Gastroesophageal sphincter (tissue), 4 donors: Measurements from ENCODE around the gene BDH1. TPM values are rescaled to one million over a fixed set of nuclear protein-coding genes. Genes with fewer than 3 reads are reported as not detected.

Experiments
- ATAC-seq: fragments of 150-250 bp; one replicate; pipeline ENCODE4 v1.9.1; 2016; ENCODE audit warnings: mild to moderate bottlenecking, moderate library complexity
- H3K27ac ChIP-seq, 4 donors: fragments of 200-600 bp; sonication (generic) in 3 of 4; 1 replicate in 3 of 4; 2 replicates in 1 of 4; pipeline ENCODE4 v1.5.1; 2016 to 2019
- H3K27me3 ChIP-seq: fragments of 200-600 bp; sonication (generic); one replicate; pipeline ENCODE4 v1.5.1; 2019
- H3K36me3 ChIP-seq, 2 donors: fragments of 200-600 bp; sonication (generic); one replicate each; pipeline ENCODE4 v1.5.1; 2019; ENCODE audit warnings: control low read depth in 1 of 2
- H3K4me1 ChIP-seq, 3 donors: fragments of 200-600 bp; sonication (generic); 1 replicate in 2 of 3; 2 replicates in 1 of 3; pipeline ENCODE4 v1.5.1; 2016 to 2019; ENCODE audit warnings: control low read depth in 2 of 3
- H3K4me3 ChIP-seq, 2 donors: fragments of 200-600 bp; sonication (generic); one replicate each; pipeline ENCODE4 v1.5.1; 2019; ENCODE audit warnings: mild to moderate bottlenecking in 1 of 2, moderate library complexity in 1 of 2
- H3K9me3 ChIP-seq, 3 donors: fragments of 200-600 bp; sonication (generic); one replicate each; pipeline ENCODE4 v1.5.1; 2017 to 2019; ENCODE audit warnings: control low read depth in 2 of 3
- EP300 ChIP-seq: sonication (generic); formaldehyde crosslinking; IDR thresholded peaks from one replicate; pipeline ENCODE4 v1.6.1; 2017; ENCODE audit warnings: antibody characterized with exemption, mild to moderate bottlenecking
- POLR2A ChIP-seq, 2 donors: fragments of 450-650 bp; IDR thresholded peaks; one replicate each; pipeline ENCODE4 v1.6.1; 2017; ENCODE audit warnings: antibody characterized with exemption in 2 of 2, mild to moderate bottlenecking in 2 of 2, moderate library complexity in 1 of 2
- POLR2AphosphoS5 ChIP-seq: sonication (generic); formaldehyde crosslinking; IDR thresholded peaks from one replicate; pipeline ENCODE4 v1.6.1; 2017; ENCODE audit warnings: antibody characterized with exemption
- WGBS, 2 donors: methylation state at CpG; one replicate each; pipeline ENCODE4 v1.1.5; 2018; ENCODE audit warnings: low coverage in 1 of 2; 5-methylcytosine and 5-hydroxymethylcytosine counted together
- total RNA-seq, 4 donors: library from RNA; depleted of rRNA; stranded (reverse); fragments of >200 nt; gene quantifications; one replicate each; pipeline ENCODE4 v1.1.0, GENCODE V29; 2016
- TF ChIP-seq, protein P1 (sequence below), 4 experiments: fragments of 200-600 bp in 2 of 4; fragments of 450-650 bp in 2 of 4; sonication (generic) in 1 of 4; IDR thresholded peaks; one replicate each; pipeline ENCODE4 v1.5.1; 2017 to 2019; ENCODE audit warnings: antibody characterized with exemption in 4 of 4, mild to moderate bottlenecking in 2 of 4, moderate library complexity in 2 of 4

Gene BDH1
- total RNA-seq, 4 donors from 2014 or later: 8.6 to 16.2 (median 12.3) TPM

DNA sequence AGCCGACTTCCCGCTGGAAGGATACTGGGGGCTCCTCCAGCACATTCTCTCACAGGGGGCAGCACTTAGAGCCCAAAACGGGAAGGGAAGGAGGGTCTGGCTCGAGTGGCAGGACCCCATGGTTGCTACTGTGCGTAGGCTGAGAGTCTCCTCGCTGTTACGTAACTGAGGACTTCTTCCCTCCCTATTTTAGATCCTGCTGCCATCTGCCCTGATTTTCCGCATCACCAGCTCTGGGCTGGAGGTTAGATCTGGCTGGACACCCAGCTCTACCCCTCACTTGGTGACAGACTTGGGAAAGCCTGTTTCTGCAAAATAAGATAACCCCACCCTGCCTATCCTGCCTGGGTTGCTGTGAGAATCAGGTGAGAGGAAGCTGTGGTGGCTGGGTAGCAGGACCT lies 47.7 kb downstream of the BDH1 start:
- H3K4me1 ChIP-seq: peaks cover 0 to 14% (median 2%) of the 10 kb centered on the region in 3 donors
- H3K4me3 ChIP-seq: no peak overlapping the region
- peaks cover 0 to 17% of the 10 kb centered on the region in 2 donors for H3K36me3 ChIP-seq
- no peaks in the 10 kb centered on the region for H3K9me3 ChIP-seq
- no peak for ATAC-seq
- no peaks in the 10 kb centered on the region for H3K27me3 ChIP-seq
- 90 to 100% methylated on average over 2 to 5 of the region's 8 CpGs for WGBS, 2 donors
- TF ChIP-seq POLR2AphosphoS5: no peak
- TF ChIP-seq, protein P1, sequence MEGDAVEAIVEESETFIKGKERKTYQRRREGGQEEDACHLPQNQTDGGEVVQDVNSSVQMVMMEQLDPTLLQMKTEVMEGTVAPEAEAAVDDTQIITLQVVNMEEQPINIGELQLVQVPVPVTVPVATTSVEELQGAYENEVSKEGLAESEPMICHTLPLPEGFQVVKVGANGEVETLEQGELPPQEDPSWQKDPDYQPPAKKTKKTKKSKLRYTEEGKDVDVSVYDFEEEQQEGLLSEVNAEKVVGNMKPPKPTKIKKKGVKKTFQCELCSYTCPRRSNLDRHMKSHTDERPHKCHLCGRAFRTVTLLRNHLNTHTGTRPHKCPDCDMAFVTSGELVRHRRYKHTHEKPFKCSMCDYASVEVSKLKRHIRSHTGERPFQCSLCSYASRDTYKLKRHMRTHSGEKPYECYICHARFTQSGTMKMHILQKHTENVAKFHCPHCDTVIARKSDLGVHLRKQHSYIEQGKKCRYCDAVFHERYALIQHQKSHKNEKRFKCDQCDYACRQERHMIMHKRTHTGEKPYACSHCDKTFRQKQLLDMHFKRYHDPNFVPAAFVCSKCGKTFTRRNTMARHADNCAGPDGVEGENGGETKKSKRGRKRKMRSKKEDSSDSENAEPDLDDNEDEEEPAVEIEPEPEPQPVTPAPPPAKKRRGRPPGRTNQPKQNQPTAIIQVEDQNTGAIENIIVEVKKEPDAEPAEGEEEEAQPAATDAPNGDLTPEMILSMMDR (IDR thresholded peaks at IDR 0.05): no peak
- no peak for TF ChIP-seq EP300
- no peak for TF ChIP-seq POLR2A (IDR thresholded peaks at IDR 0.05)
- no peak overlapping the region for H3K27ac ChIP-seq

DNA sequence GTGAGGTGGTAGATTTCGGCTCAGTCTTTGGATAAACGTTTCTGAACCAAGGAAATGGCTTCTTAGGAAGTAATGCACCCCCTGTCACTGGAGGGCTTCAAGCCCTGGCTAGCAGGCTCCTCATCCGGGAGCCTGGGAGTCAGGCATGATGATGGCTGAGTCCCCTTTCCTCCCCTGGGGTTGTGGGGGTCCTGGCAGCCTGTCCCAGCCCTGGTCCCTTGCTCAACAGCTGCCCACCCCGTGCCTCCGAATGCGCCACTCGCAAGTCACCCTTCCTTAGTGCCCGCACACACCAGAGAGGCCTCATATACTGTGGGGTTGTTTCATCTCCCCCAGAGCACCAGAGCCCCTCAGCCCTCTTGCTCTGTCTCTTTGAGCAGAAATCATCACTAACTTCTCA lies 48.2 kb downstream of the BDH1 start:
- Histone ChIP-seq H3K4me1 (peaks cover 0 to 14% (median 2%) of the 10 kb centered on the region in 3 donors), H3K27me3 (no peaks in the 10 kb centered on the region), H3K9me3 (no peaks in the 10 kb centered on the region), H3K4me3 (no peak overlapping the region), H3K36me3 (peaks cover 0 to 12% of the 10 kb centered on the region in 2 donors), H3K27ac (no peak overlapping the region)
- ATAC-seq: no peak
- WGBS, 2 donors: 71 to 76% methylated on average over 5 to 7 of the region's 8 CpGs
- TF ChIP-seq EP300: no peak
- no peak for TF ChIP-seq POLR2AphosphoS5
- TF ChIP-seq, protein P1 (IDR thresholded peaks at IDR 0.05): no peak
- no peak for TF ChIP-seq POLR2A (IDR thresholded peaks at IDR 0.05)

DNA sequence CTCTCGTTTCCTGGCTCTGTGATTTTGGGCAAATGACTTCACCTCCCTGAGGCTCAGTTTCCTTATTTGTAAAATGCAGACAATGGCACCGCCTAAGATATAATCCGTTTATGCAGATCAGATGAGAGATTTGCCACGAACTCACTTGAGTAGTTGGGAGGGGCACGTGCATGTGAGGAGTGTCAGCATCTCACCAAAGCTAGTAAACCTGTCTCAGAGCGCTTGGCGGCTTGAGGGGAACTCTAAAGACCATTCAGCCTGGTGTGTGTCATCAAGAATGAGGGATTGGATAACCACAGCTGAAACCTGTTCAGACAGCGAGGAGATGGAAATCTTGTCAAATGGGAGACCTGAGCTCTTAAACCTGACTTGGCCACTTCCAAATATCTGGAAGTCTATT lies 48.7 kb downstream of the BDH1 start:
- peaks cover 0 to 7% of the 10 kb centered on the region in 2 donors for H3K36me3 ChIP-seq
- H3K27ac ChIP-seq: no peak overlapping the region
- H3K9me3 ChIP-seq: no peaks in the 10 kb centered on the region
- WGBS, 2 donors: 80 to 100% methylated on average over 2 to 6 of the region's 8 CpGs
- H3K4me3 ChIP-seq: no peak overlapping the region
- no peaks in the 10 kb centered on the region for H3K27me3 ChIP-seq
- peaks cover 0 to 14% (median 2%) of the 10 kb centered on the region in 3 donors for H3K4me1 ChIP-seq
- ATAC-seq: no peak
- TF ChIP-seq EP300: no peak
- TF ChIP-seq, protein P1 (IDR thresholded peaks at IDR 0.05): no peak
- TF ChIP-seq POLR2AphosphoS5: no peak
- TF ChIP-seq POLR2A (IDR thresholded peaks at IDR 0.05): no peak

DNA sequence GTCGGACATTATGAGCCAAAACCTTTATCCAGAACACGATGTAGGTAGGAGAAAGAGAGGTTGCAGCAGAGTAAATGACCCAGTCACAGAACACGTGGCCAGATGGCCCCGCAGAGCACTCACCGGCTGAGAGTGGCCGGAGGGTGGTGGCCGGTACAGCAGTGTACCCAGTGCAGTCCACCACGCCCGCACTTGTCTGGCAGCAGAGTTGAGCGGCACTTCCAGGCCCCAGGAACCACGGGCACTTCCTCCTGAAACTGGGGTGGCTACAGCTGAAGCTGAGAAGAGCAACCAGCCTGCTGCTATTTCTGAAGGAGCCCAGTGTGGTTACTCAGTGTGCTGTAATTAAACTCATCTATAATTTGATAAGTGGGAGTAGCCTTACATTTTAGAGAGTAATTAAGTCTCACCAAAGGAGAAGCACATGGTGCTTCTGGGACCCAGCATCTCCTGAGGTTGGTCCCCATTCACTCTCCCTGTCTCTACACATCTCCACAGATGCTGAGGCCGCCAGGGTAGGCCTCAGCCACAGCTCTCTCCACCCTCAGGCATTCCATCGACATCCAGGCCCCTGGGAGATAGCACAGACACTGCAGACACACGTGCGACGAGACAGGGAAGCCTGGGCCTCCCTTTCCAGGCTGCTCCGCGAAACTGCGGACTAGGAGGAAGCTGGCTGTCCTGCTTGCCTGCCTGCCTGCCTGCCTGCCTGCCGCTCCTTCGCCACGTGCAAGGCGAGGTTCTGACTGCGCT lies 49.8 kb downstream of the BDH1 start:
- TF ChIP-seq POLR2A (IDR thresholded peaks at IDR 0.05): no peak
- no peak for TF ChIP-seq POLR2AphosphoS5
- TF ChIP-seq, protein P1 (IDR thresholded peaks at IDR 0.05): no peak
- TF ChIP-seq EP300: no peak
- H3K4me1 ChIP-seq: peaks cover 0 to 14% (median 2%) of the 10 kb centered on the region in 3 donors
- no peak for ATAC-seq
- no peaks in the 10 kb centered on the region for H3K36me3 ChIP-seq
- no peaks in the 10 kb centered on the region for H3K9me3 ChIP-seq
- H3K27ac ChIP-seq: no peak overlapping the region
- no peak overlapping the region for H3K4me3 ChIP-seq
- 89% methylated on average over 5 of the region's 24 CpGs; no CpG with 5 or more reads in 1 of the 2 donors for WGBS, 2 donors
- no peaks in the 10 kb centered on the region for H3K27me3 ChIP-seq

DNA sequence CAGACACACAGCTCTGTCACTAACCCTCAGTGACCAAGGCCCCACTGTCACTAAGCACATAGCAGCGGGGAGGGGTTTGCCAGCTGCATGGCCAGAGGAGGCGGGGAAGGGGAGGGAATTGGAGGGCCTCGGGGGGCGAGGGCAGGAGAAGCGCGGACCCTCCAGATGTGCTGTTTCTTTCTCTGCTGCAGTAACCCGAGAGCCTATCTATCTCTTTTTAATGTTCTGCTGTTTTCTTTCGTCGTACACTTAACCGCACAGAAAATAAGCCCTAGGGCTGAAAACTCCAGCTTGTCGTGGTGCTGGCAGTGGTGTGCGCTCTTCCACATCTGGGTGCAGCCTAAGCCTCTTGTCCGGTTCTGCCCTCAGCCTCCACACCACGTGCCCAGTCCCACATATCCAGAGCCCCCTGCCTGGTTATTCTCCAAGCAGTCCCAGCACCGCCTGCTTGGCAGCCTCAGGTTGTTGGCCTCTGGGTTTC lies 51.1 kb downstream of the BDH1 start:
- WGBS, 2 donors: 59 to 64% methylated on average over 5 to 8 of the region's 15 CpGs
- no peak overlapping the region for H3K27ac ChIP-seq
- TF ChIP-seq EP300: no peak

More for the DNA sequence above, 51.1 kb downstream of the BDH1 start:
- no peaks in the 10 kb centered on the region for H3K9me3 ChIP-seq
- ATAC-seq: no peak
- no peak overlapping the region for H3K4me3 ChIP-seq
- peaks cover 0 to 6% (median 0%) of the 10 kb centered on the region in 3 donors for H3K4me1 ChIP-seq
- no peaks in the 10 kb centered on the region for H3K36me3 ChIP-seq
- no peaks in the 10 kb centered on the region for H3K27me3 ChIP-seq
